NCI-H524 (cell line): Measurements from ENCODE around the gene P2RY8.

Source experiments
- DNase-seq, 2 experiments: peaks; one replicate each; lab custom pipeline; 2025; lab: John Stamatoyannopoulos, UW

P2RY8 gene

GRCh38 chrX:1417921-1418771 is 118.8 kb downstream of the P2RY8 start:
- no peak for DNase-seq

- no peak for DNase-seq
Measured at GRCh38 chrX:1416965-1417760, 119.8 kb downstream of the P2RY8 start.

- DNase-seq: no peak
Measured at GRCh38 chrX:1416327-1416784, 120.6 kb downstream of the P2RY8 start.
